ENCODE results near the gene VPS16. TPM values are rescaled to one million over a fixed set of nuclear protein-coding genes. Genes with fewer than 3 reads are reported as not detected.

Gene VPS16
- polyA plus RNA-seq, 2 of the 4 experiments (the other 2 are of a cell fraction), result 33.0 to 37.5 TPM

DNA sequence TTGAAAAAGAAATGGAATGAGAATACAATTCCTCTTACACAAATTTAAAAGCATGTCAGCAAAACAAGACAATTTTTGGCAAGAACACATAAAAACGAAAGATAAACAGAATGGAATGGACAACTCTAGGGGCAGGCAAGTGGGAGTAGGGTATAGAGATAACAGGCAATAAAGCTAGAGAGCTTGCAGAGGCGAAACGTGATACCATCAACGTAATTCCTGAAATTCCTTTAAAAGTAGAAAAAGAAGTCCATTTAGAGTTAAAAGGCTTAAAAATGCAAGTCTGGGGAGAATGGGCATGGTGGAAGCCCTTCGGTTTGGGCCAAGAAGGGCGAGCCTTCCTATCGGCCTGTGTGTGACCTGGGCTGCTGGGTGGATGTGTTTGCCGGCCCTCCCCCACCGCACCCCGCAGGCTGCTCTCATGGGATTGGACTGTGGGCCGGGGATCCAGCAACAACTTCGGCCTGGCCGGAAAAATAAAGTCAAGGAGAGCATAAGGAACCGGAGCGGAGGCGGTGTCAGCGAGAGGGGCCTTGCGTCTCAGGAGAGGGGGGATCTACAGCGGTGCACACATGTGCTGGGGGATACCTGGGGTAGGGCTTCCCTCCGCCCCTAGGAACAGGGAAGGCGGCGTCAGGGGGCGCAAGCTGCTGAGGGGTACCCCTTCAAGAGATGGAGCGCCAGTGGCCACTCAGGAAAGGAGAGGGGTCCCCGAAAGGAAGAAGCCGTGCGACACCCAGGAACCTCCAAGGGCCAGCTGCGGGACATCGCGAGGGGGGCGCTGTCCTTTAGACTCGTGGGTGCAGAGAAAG lies 20.3 kb upstream of the VPS16 start:
- DNase-seq (ENCODE audit: low read depth in 1 of 2, low spot score in 1 of 2) (no peak), ATAC-seq (no peak), FAIRE-seq (no peak)
- Histone ChIP-seq H3K4me2 (no peak overlapping the region), H3K27ac (no peak overlapping the region), H3K4me3 (no peak overlapping the region), H3K4me1 (peaks cover 11% of the 10 kb centered on the region), H3K9me3 (no peaks in the 10 kb centered on the region)
- WGBS (ENCODE audit: missing lambda C conversion rate), result 86% methylated on average over 30 of the region's 32 CpGs
- TF ChIP-seq MAFK (IDR thresholded peaks at IDR 0.05; ENCODE audit: partially characterized antibody), result peak; percentile 51
- TF ChIP-seq POLR2AphosphoS2 (conservative IDR thresholded peaks at IDR 0.05; ENCODE audit: low read length), result no peak
- ChIA-PET POLR2A (no interaction called here), CTCF (interaction anchor here (1.1 to 1.3 kb wide), 2 partner anchors 13 to 25 kb away, joined by 3 read pairs; no protein-coding TSS in a partner anchor)

DNA sequence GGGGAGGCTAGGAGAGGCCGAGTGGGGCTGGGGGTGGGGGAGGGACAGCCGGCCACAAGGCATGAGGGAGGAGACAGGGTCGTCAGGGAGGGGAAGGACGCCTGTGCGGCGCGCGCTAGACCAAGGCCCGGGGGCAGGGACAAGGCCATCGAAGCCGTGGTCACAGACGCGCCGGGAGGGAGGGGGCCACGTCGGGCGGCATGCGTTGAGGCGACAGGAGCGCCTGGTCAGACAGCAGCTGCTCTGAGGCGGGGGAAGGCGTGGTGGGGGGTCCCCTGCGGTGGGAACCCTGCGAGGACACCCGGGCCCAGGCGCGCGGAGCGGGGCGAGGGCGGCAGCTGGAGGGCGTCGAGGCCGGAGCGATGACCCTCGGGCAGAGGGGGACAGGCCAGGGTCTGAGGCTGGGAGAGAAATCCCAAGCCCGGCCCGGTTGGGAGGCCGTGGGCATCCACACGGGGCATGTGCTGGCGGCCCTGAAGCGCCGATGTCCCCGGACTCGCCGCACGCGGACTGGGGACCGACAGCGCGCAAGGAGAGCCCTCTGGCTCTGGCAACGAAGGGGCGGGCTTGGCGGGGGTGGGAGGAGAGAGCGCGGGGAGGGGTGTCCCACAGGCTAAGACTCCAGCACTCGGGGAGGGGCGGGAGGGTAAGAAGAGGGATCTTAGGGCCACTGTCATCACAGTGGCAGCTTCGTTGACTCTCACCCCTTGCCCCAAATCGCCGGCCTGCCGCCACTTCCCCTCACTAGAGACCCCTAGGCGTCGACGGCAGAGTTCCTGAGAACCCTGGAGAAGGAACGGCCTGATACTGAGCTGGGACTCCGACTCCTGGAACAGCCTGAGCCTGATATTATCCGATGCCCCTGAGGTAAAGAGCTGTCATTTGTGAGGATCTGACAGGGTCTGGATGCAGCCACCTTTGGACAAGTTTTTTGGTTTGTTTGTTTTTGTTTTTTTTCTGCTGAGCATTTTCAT lies 19.4 kb upstream of the VPS16 start:
- Histone ChIP-seq H3K4me1 (peaks cover 6% of the 10 kb centered on the region), H3K27ac (no peak overlapping the region), H3K9me3 (no peaks in the 10 kb centered on the region), H3K4me3 (no peak overlapping the region), H3K4me2 (no peak overlapping the region)
- FAIRE-seq (no peak), DNase-seq (ENCODE audit: low read depth in 1 of 2, low spot score in 1 of 2) (no peak), ATAC-seq (peak; percentile 53 to 63; a peak in 4 of 6 replicates)
- TF ChIP-seq HDAC2 (IDR thresholded peaks at IDR 0.05), result no peak
- TF ChIP-seq EHMT2 (IDR thresholded peaks at IDR 0.05; ENCODE audit: low read depth), result no peak
- TF ChIP-seq, protein P1, sequence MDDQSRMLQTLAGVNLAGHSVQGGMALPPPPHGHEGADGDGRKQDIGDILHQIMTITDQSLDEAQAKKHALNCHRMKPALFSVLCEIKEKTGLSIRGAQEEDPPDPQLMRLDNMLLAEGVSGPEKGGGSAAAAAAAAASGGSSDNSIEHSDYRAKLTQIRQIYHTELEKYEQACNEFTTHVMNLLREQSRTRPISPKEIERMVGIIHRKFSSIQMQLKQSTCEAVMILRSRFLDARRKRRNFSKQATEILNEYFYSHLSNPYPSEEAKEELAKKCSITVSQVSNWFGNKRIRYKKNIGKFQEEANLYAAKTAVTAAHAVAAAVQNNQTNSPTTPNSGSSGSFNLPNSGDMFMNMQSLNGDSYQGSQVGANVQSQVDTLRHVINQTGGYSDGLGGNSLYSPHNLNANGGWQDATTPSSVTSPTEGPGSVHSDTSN (IDR thresholded peaks at IDR 0.05), result no peak
- TF ChIP-seq CBX8 (IDR thresholded peaks at IDR 0.05), result no peak
- TF ChIP-seq MAZ (IDR thresholded peaks at IDR 0.05; ENCODE audit: borderline replicate concordance, low read depth, low read length), result no peak
- no peak for TF ChIP-seq HEYL (CRISPR knock-in tag; IDR thresholded peaks at IDR 0.05)
- POLR2A ChIA-PET, result interaction anchor here (1.5 kb wide), 1 partner anchor 13 kb away, joined by 7 read pairs; no protein-coding TSS in a partner anchor
- CTCF ChIA-PET, result interaction anchor here (1.3 to 1.8 kb wide), 2 partner anchors 26 to 68 kb away, joined by 3 to 5 read pairs; no protein-coding TSS in a partner anchor
- WGBS (ENCODE audit: missing lambda C conversion rate), result 81% methylated on average over 46 of the region's 68 CpGs

DNA sequence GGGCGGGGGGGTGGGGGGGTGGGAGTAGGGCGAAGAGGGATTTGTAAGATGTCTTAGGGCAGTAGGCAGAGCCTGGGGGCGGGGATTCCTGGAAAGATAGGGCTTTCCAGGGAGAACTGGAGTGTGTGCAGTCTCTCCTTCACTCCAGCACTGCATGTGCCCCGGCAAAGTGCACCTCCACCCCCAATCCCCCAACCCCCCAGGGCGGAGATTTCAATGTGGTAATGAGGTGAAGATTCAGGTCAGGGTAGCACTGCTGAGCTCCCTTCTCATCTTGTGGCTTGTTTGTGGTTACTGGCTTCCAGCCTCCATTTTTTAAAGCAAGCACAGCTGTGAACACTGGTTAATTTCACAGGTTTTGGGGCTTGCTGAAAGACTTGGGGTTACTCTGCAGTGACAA lies 18.5 kb upstream of the VPS16 start:
- CTCF ChIA-PET, result interaction anchor here (1.8 kb wide), 1 partner anchor 69 kb away, joined by 5 read pairs; no protein-coding TSS in a partner anchor

DNA sequence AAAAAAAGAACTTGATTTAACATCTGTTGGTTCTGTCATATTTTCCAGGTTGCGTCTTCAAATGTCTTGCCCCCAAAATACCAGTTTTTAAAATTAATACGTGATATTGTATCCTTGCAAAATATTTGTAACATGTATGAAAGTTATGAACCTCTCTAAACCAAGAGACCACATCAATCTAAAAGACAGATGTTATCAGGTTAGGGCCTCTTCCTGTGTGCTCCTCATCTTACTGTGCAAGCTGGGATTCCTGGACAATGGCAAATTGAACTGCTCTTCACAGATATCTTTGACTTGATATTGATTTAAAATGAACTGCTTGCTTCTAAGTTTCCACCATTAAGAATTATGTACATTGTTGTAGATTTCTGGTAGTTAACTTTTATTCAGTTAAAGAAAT lies 14.8 kb upstream of the VPS16 start:
- WGBS (ENCODE audit: missing lambda C conversion rate), result 89% methylated on average over 2 of the region's 2 CpGs
- Histone ChIP-seq H3K4me3 (no peak overlapping the region), H3K27ac (no peak overlapping the region), H3K4me1 (peaks cover 6% of the 10 kb centered on the region), H3K9me3 (no peaks in the 10 kb centered on the region), H3K4me2 (no peak overlapping the region)
- POLR2A ChIA-PET, result no interaction called here
- TF ChIP-seq, protein P2, sequence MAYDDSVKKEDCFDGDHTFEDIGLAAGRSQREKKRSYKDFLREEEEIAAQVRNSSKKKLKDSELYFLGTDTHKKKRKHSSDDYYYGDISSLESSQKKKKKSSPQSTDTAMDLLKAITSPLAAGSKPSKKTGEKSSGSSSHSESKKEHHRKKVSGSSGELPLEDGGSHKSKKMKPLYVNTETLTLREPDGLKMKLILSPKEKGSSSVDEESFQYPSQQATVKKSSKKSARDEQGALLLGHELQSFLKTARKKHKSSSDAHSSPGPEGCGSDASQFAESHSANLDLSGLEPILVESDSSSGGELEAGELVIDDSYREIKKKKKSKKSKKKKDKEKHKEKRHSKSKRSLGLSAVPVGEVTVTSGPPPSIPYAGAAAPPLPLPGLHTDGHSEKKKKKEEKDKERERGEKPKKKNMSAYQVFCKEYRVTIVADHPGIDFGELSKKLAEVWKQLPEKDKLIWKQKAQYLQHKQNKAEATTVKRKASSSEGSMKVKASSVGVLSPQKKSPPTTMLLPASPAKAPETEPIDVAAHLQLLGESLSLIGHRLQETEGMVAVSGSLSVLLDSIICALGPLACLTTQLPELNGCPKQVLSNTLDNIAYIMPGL (CRISPR knock-in tag; IDR thresholded peaks at IDR 0.05; ENCODE audit: borderline replicate concordance), result no peak
- no peak for TF ChIP-seq RNF2 (IDR thresholded peaks at IDR 0.05; ENCODE audit: borderline replicate concordance, low read depth)
- TF ChIP-seq SREBF2 (IDR thresholded peaks at IDR 0.05), result no peak
- TF ChIP-seq HDAC2 (IDR thresholded peaks at IDR 0.05), result no peak
- TF ChIP-seq SMC3 (IDR thresholded peaks at IDR 0.05), result no peak
- no peak for TF ChIP-seq HOXA7 (CRISPR knock-in tag; IDR thresholded peaks at IDR 0.05)
- no peak for ATAC-seq
- peak; percentile 36 for FAIRE-seq
- CTCF ChIA-PET, result no interaction called here
- DNase-seq (ENCODE audit: low read depth in 1 of 2, low spot score in 1 of 2), result no peak

More for the DNA sequence above, 18.5 kb upstream of the VPS16 start:
- TF ChIP-seq, protein P1 (IDR thresholded peaks at IDR 0.05), result no peak
- 0 out of 5 replicates have a peak, but pooled peaks of 1 of the 2 experiments have one; percentile 17 for TF ChIP-seq JUN (IDR thresholded peaks at IDR 0.05)
- TF ChIP-seq, protein P3, sequence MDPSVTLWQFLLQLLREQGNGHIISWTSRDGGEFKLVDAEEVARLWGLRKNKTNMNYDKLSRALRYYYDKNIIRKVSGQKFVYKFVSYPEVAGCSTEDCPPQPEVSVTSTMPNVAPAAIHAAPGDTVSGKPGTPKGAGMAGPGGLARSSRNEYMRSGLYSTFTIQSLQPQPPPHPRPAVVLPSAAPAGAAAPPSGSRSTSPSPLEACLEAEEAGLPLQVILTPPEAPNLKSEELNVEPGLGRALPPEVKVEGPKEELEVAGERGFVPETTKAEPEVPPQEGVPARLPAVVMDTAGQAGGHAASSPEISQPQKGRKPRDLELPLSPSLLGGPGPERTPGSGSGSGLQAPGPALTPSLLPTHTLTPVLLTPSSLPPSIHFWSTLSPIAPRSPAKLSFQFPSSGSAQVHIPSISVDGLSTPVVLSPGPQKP (IDR thresholded peaks at IDR 0.05; ENCODE audit: low read depth, low read length), result no peak
- DNase-seq (ENCODE audit: low read depth in 1 of 2, low spot score in 1 of 2), result no peak
- H3K9me3 ChIP-seq, result no peaks in the 10 kb centered on the region
- no peak for FAIRE-seq
- H3K4me2 ChIP-seq, result peak overlapping the region; percentile 78
- H3K4me3 ChIP-seq, result peak overlapping the region; percentile 35
- peaks cover 6% of the 10 kb centered on the region for H3K4me1 ChIP-seq
- WGBS (ENCODE audit: missing lambda C conversion rate), result 18% methylated on average over 4 of the region's 5 CpGs
- H3K27ac ChIP-seq, result peak overlapping the region; percentile 19 to 66; a peak in 4 of 6 replicates
- POLR2A ChIA-PET, result interaction anchor here (1.5 kb wide), 1 partner anchor 12 kb away, joined by 7 read pairs; no protein-coding TSS in a partner anchor
- ATAC-seq, result peak; percentile 68 to 75

All from A549 (cell line).